Body of pancreas (tissue), 4 donors: ENCODE data around the gene KLF6. TPM values are rescaled to one million over a fixed set of nuclear protein-coding genes. Genes with fewer than 3 reads are reported as not detected.
A peak's percentile ranks its signal among the peaks of the same experiment; 100 is the strongest.

ENCODE experiments used
- ATAC-seq: fragments of 150-250 bp; one replicate; pipeline ENCODE4 v1.9.1; 2016
- DNase-seq, 4 donors: peaks; one replicate each; pipeline ENCODE4 v3.0.0-alpha.2; 2019
- H3K27ac ChIP-seq, 4 donors: fragments of 200-600 bp; sonication (generic); 1 replicate in 3 of 4; 2 replicates in 1 of 4; pipeline versions ENCODE4 v1.5.1 to v1.6.1; 2016 to 2019; ENCODE audit warnings: mild to moderate bottlenecking in 1 of 4, mixed read lengths in 1 of 4, moderate library complexity in 1 of 4
- H3K27me3 ChIP-seq, 2 donors: fragments of 200-600 bp; sonication (generic); one replicate each; pipeline ENCODE4 v1.6.0; 2016; ENCODE audit warnings: mild to moderate bottlenecking in 1 of 2
- H3K36me3 ChIP-seq, 2 donors: fragments of 200-600 bp; sonication (generic); replicated peaks in 1 of 2; 2 replicates each; pipeline ENCODE4 v1.5.1; 2016; ENCODE audit warnings: low read depth in 2 of 2; ENCODE audit not compliant: insufficient read depth in 1 of 2
- H3K4me1 ChIP-seq: fragments of 200-600 bp; sonication (generic); one replicate; pipeline ENCODE4 v1.6.0; 2016
- H3K4me3 ChIP-seq, 2 donors: fragments of 200-600 bp; sonication (generic); 1 replicate in 1 of 2; 2 replicates in 1 of 2; pipeline ENCODE4 v1.5.1; 2016 to 2019
- H3K9me3 ChIP-seq, 3 donors: fragments of 200-600 bp; sonication (generic); 1 replicate in 2 of 3; 2 replicates in 1 of 3; pipeline ENCODE4 v1.5.1; 2016
- CTCF ChIP-seq, 7 experiments: fragments of 450-650 bp in 4 of 7; fragments of 200-600 bp in 3 of 7; sonication (generic) in 3 of 7; IDR thresholded peaks; one replicate each; pipeline ENCODE4 v1.5.1; 2016 to 2019; ENCODE audit warnings: antibody characterized with exemption in 7 of 7
- POLR2A ChIP-seq, 3 donors: fragments of 450-650 bp; IDR thresholded peaks; one replicate each; pipeline ENCODE4 v1.6.1; 2016; ENCODE audit warnings: antibody characterized with exemption in 3 of 3, mild to moderate bottlenecking in 2 of 3
- WGBS, 2 donors: methylation state at CpG; one replicate each; pipeline ENCODE4 v1.1.5; 2017; 5-methylcytosine and 5-hydroxymethylcytosine counted together
- intact Hi-C: fragments of 100-400 bp; cut with DNase I; formaldehyde crosslinking; loops from one replicate; pipeline ENCODE4 v1.15.1; 2023
- total RNA-seq, 2 donors: library from RNA; depleted of rRNA; stranded (reverse); fragments of >200 nt; gene quantifications; one replicate each; pipeline ENCODE4 v1.1.0, GENCODE V29; 2016

Gene KLF6
- total RNA-seq, 2 donors from 2014 or later: 92.1 to 294 TPM

GRCh38 chr10:3820255-3820654 lies 35.2 kb upstream of the KLF6 start:
- Histone ChIP-seq H3K27ac (no peak overlapping the region), H3K4me1 (peaks cover 2% of the 10 kb centered on the region), H3K9me3 (no peaks in the 10 kb centered on the region), H3K4me3 (no peak overlapping the region), H3K36me3 (no peaks in the 10 kb centered on the region), H3K27me3 (no peaks in the 10 kb centered on the region)
- no peak for DNase-seq
- no peak for TF ChIP-seq CTCF (IDR thresholded peaks at IDR 0.05)
- TF ChIP-seq POLR2A (IDR thresholded peaks at IDR 0.05): no peak
- intact Hi-C loops: no loop called here
- ATAC-seq: no peak
- 81 to 84% methylated on average over 10 of the region's 10 CpGs for WGBS, 2 donors

- H3K27ac ChIP-seq: no peak overlapping the region
- no peak overlapping the region for H3K4me3 ChIP-seq
- no peak for TF ChIP-seq CTCF (IDR thresholded peaks at IDR 0.05)
- TF ChIP-seq POLR2A (IDR thresholded peaks at IDR 0.05): no peak
- DNase-seq: no peak
- no peak for ATAC-seq
- H3K36me3 ChIP-seq: no peaks in the 10 kb centered on the region
- 86 to 88% methylated on average over 5 of the region's 5 CpGs for WGBS, 2 donors
- H3K27me3 ChIP-seq: no peaks in the 10 kb centered on the region
- peaks cover 7% of the 10 kb centered on the region for H3K4me1 ChIP-seq
- H3K9me3 ChIP-seq: no peaks in the 10 kb centered on the region
- intact Hi-C loops: no loop called here
Observed at GRCh38 chr10:3816995-3817394, 32.0 kb upstream of the KLF6 start.

- intact Hi-C loops: no loop called here
- H3K9me3 ChIP-seq: no peaks in the 10 kb centered on the region
- no peak overlapping the region for H3K27ac ChIP-seq
- no peaks in the 10 kb centered on the region for H3K27me3 ChIP-seq
- ATAC-seq: no peak
- no peak overlapping the region for H3K4me3 ChIP-seq
- TF ChIP-seq POLR2A (IDR thresholded peaks at IDR 0.05): no peak
- no peak for DNase-seq
- H3K4me1 ChIP-seq: peaks cover 22% of the 10 kb centered on the region
- 89 to 97% methylated on average over 6 of the region's 6 CpGs for WGBS, 2 donors
- no peaks in the 10 kb centered on the region for H3K36me3 ChIP-seq
Observed at GRCh38 chr10:3814838-3815220, 29.8 kb upstream of the KLF6 start.

GRCh38 chr10:3813986-3814837 lies 29.2 kb upstream of the KLF6 start:
- Histone ChIP-seq H3K4me1 (peaks cover 28% of the 10 kb centered on the region), H3K4me3 (no peak overlapping the region), H3K9me3 (no peaks in the 10 kb centered on the region), H3K27ac (peak overlapping the region in 1 of 4 donors; percentile 1), H3K27me3 (no peaks in the 10 kb centered on the region), H3K36me3 (no peaks in the 10 kb centered on the region)
- no peak for DNase-seq
- intact Hi-C loops: no loop called here
- 90 to 96% methylated on average over 15 of the region's 15 CpGs for WGBS, 2 donors
- ATAC-seq: no peak
- no peak for TF ChIP-seq CTCF (IDR thresholded peaks at IDR 0.05)
- no peak for TF ChIP-seq POLR2A (IDR thresholded peaks at IDR 0.05)

GRCh38 chr10:3813267-3813666 lies 28.3 kb upstream of the KLF6 start:
- TF ChIP-seq POLR2A (IDR thresholded peaks at IDR 0.05): no peak
- no peak for TF ChIP-seq CTCF (IDR thresholded peaks at IDR 0.05)
- ATAC-seq (no peak), DNase-seq (no peak)
- Histone ChIP-seq H3K36me3 (no peaks in the 10 kb centered on the region), H3K27me3 (no peaks in the 10 kb centered on the region), H3K4me3 (no peak overlapping the region), H3K4me1 (peaks cover 36% of the 10 kb centered on the region), H3K27ac (peak overlapping the region in 2 of 4 donors; percentile 1 to 98), H3K9me3 (no peaks in the 10 kb centered on the region)
- WGBS, 2 donors: 89 to 91% methylated on average over 4 of the region's 4 CpGs
- intact Hi-C loops: no loop called here
